COLO668 (cell line): ENCODE results near the gene PDIA4.
A peak's percentile ranks its signal among the peaks of the same experiment; 100 is the strongest.
"Not testable (repeated sequence)": the region's sequence is repeated elsewhere in the genome, so short reads cannot be mapped to it uniquely, and the experiment has no call there.

Experiments
- DNase-seq: peaks from one replicate; lab custom pipeline; 2025; ENCODE audit not compliant: unreplicated experiment; lab: John Stamatoyannopoulos, UW

Gene PDIA4

GRCh38 chr7:149003560-149004305 is 24.6 kb downstream of the PDIA4 start:
- no peak for DNase-seq

DNA sequence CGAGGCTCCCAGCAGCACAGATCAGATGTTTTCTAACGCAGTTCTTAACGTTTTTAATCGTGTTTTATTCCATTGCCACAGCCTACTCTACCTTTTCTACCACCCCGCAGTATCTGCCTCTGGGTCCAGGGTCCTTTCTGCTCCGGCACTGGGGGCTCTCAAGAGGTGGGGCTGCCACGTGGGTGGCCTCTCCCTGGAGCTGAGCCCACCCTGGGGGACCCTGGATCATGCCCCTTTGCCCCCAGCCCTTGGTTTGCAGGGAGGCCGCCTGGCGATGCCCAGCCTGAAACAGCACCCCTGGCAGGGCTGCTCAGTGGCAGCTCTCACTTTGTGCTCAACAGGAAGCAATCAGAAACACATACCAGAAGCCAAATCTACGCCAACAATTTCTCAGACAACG is 25.3 kb downstream of the PDIA4 start:
- no peak for DNase-seq

GRCh38 chr7:149002604-149003003 is 25.7 kb downstream of the PDIA4 start:
- no peak for DNase-seq

DNA sequence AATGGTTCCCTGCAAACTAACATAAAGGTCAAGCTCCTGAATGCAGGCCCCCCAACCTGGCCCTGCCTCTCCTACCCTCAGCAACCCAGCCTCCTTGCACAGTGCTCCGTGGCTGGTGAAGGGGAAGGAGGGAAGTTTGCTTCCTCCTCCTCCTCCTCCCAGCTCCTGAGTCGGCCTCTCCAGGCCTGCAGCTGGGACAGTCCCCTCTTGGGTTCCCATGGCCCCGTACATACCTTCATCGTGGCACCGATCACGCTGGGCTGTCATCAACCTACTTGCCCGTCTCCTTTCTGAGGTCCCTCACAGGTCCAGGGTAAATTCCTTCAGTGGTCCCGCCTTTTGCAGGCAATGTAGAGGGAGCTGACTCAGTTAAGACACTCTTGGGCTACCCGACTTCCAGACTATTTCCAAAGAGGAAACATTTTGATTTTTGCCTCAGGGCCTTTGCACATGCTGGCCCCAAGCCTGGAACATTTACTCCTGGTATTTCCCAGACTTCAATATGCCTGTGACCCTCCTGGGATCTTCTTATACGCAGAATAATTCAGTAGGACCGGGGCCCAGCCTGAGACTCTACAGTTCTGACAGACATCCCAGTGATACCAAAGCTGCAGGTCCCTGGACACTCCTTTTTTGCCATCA is 26.8 kb downstream of the PDIA4 start:
- no peak for DNase-seq

DNA sequence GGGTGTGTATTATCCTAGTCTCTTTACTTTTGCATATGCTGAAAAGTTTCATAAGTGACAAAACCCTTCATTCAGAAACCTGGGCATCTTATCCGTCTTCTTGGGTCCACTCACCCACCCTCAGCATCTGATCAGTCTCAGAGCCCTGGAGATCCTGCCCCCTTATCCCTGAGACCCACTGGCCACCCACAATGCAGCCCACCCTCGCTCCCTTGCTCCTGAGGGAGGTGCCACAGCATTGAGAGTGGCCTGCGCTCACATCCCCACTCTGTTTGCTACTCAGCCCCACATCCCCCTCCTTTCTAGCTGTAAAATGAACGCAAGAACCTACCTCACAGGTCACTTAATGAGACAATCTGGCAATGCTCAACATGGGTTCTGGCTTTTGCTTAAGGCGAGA is 27.3 kb downstream of the PDIA4 start:
- no peak for DNase-seq

GRCh38 chr7:148999192-148999591 is 29.1 kb downstream of the PDIA4 start:
- DNase-seq, result no peak

DNA sequence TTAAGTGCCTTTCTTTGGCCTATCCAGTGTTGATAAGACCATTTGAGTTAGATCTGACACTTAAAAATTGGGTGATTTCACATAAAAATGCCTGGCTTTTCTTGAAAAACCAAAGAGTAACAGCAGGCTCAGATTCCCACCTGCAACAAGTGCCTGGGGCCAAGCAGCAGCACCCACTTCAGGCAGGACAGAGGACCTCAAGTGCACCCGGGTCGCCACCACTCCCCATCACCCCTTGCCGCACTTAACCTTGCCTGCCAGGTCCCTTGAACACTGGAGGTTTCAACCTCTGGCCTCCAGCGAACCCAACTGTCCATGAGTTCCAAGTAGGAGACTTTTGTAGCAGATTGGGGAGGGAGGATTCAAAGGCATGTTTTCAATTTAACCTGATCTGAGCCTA is 30.8 kb downstream of the PDIA4 start:
- no peak for DNase-seq

GRCh38 chr7:148994576-148994975 is 33.7 kb downstream of the PDIA4 start:
- DNase-seq, result no peak

- no peak for DNase-seq
Observed at GRCh38 chr7:148993193-148993592, 35.1 kb downstream of the PDIA4 start.

DNA sequence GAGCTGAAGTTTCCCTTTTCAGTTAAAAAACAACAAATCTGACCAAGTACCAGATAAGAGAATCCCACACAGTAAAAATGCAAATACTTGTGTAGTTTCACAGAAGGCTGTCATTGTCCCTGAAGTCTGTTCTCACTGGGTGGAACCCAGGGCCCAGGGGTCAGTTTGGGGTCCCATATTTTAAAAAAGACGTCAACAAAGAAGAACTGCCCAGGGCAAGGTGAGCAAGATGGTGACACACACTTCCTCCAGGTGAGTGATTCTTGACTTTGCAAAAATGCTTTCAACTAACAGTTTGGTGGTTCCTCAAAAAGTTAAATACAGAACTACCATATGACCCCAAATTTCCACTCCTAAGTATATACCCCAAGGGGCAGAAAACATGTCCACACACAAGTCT is 36.8 kb downstream of the PDIA4 start:
- DNase-seq, result no peak

DNA sequence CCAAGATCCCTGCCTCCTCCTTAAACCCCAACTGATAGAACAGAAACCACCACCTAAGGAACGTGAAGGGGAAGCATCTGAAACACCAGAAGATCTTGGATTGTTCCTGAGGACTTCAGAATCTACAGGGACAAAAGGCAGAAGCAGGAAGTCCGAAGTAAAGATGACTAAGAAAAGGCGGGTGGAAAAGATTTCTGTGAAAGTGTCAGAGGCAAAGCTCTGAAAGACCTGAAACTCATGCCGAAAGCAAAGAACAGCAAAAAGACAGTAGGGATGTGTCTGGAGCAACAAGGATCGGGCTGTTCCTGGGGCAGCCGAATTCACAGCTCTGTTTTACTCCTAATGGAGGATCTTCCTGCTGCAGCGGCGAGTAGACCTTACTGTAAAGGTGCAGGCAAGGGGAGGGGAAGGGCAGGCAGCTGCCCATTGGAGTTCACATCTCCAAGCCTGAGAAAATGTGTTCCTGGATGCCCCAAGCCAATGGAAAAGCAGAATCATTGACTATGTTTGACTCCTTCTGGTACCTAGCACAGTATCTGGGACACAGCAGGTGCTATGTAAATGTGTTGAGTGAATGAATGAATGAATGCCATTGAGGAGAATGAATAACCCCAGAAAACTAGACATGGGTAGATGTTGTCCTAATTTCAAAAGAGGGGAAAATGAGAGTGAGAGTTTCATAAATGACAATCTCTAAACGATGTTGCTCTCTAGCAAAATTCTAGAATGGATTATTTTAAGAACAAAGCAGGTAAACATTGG is 40.4 kb downstream of the PDIA4 start:
- DNase-seq, result peak; percentile 27

DNA sequence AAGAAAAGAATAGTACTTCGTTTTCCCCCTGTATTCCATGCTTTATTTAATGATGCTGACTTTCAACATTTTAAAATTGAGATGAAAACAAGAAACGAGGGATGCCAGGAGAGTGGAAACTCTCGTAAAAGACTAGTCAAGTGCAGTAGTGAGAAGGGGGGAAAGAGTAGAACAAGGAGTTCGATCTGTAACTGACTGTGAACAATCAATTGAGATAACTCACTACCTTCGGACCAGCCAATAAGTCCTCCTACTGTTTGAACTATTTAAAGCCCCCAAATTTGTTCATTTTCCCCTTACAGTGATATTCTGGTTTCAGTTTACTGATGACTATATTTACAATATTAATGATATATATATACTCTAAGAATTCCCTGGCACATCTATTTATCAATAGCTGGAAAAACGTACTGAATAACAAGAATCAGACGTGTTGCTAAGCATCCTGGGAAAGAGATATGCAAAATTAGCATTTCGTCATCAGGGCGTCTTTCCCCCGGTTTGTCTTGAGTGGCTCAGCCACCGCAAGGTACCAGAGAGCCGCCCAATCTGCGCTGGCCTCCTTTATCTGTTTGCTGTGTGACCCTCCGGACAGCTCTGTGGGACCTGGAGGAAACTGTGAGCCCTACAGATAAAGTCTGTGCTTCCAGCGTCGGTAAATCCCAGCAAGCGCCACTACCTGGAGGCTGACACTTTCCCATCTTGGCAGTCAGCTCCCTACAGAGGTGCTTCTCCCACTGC is 41.1 kb downstream of the PDIA4 start:
- peak; percentile 75 for DNase-seq

DNA sequence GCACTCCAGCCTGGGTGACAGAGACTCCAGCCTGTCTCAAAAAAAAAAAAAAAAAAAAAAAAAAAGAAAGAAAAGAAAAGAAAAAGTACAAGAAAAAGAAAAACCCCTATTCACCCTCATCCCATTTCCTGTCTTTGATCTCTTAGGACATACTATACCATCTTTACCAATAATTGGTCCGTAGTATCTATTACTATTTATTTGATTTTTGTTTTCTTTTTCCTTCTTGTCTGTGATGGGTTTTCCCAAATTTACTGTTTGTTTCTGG is 41.6 kb downstream of the PDIA4 start:
- no peak for DNase-seq

DNA sequence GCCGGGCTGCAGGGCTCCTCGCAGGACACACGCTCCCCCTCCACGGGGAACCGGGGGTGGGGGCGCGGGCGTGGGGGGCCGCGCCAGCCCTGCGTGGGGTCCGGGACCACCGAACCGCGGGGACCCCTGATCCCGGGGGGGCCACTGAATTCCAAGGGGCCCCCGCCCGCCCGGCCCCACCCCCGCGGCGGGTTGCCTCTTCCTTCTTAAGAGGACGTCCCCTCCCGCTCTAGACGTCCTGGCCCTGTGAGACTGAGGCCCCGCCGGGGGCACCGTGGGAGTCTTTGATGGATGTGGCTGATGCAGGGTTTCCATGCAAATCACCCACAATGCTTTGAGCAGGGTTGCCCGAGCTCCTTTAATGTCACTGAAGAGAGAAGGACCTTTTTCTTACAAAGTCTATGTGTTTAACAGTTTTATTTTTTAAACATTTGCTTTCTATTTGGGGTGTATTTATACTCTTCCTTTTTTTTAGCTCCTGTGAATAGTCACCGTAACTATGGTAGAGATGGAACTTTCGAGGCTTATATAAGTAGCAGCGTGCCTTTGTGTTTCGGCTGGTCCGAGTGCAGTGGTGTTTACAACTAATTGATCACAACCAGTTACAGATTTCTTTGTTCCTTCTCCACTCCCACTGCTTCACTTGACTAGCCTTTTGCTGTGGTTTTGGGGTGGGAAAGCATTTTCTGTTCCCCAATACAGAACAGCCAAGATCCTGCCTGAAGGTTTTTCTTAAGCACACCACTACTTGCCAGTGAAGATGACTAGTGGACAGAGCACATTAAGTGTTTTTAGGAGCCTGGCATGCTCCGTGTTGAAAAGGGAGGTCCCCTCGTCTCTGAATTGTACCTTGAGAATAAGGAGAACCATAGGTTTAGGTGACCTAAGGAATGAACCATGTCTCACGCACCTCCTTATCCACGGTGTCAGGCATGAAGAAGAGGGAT is 44.8 kb downstream of the PDIA4 start:
- DNase-seq, result peak; percentile 61

DNA sequence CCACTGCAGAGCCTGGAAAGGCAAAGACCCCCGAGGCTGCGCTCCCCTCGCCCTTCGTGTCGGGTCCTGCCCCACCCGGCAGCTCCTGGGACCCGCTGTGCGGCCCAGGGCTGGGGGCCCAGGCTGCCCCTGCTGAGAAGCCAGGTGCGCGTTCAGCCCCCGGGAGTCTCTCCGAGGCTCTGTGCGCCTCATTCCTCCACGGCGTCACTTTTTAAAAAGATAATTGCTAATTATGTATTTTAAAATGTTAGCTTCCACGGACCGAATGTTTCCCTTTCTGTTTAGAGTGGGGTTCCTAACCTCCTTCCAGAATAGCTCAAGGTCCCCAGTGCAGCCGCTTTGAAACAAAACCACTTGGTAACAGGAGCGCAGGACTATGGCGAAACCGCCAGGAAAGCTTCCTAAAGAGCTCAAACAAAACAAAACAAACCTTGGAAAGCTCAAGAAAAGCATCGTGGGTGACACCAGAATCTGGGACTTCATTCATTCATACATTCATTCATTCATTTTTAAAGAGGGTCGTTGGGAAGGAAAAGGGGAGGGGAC is 45.6 kb downstream of the PDIA4 start:
- DNase-seq, result no peak

DNA sequence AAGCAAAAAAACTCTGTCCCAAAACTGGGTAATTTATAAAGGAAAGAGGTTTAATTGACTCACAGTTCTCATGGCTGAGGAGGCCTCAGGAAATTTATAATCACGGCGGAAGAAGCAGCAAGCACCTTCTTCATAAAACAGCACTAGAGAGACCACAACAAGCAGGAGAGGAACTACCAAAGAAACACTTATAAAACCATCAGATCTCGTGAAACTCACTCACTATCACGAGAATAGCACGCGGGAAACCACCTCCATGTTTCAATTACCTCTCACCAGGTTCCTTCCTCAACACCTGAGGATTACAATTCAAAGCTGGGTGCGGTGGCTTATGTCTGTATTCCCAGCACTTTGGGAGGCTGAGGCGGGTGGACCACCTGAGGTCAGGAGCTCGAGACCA is 48.5 kb downstream of the PDIA4 start:
- DNase-seq, result no peak

- not testable (repeated sequence) for DNase-seq
Observed at GRCh38 chr7:148979072-148979471, 49.2 kb downstream of the PDIA4 start.

DNA sequence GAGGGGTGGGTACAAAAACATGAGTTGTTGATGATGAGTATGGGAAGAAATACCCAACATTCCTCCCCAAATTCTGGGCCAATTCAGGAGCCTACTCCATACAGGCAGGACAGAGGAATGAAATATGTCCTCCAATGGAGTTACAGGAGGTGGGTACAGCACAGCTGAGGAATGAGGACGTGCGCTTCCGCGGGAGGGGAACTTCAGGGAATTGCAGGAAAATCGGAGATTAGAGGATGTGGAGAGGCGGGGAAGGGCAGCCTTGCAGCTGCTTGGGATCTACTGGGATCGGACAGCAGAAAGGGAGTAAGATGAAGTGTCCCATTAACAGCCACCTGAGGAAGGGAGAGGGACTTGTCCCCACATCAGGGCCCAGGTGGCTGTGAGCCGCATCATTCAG is 50.2 kb downstream of the PDIA4 start:
- DNase-seq, result no peak

DNA sequence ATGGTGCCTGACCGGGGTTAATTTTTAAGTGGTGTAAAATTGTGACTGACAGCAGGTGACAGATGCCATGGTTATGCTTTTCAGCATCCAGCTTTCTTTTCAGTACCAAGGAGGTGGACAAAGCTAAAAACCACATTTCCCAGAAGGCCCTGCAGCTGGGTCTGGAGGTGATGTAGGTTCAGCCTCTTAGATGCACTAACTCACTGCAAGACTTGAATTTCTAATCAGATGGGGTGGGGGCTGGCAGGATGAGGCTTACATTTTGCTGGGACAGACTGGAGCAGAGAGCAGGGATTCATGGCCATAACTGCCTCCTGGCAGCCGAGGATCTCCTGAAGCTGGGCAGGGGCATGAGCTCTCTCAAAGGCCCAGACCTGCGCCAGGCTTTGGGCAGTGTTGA is 52.4 kb downstream of the PDIA4 start:
- no peak for DNase-seq

GRCh38 chr7:148973256-148973655 is 55.0 kb downstream of the PDIA4 start:
- DNase-seq, result no peak
